HCT116 (cell line): ENCODE measurements around the gene ERGIC1. TPM values are rescaled to one million over a fixed set of nuclear protein-coding genes. Genes with fewer than 3 reads are reported as not detected.

Experiments used
- ATAC-seq: fragments of 200-7000 bp; cut with Tn5 transposase; 2 replicates; pipeline ENCODE4 v1.9.1; 2020; ENCODE audit warnings: mild to moderate bottlenecking, moderate library complexity
- BruUV-seq: library from RNA; stranded (reverse); fragments of 400-500 nt; replicated peaks from 2 replicates; lab custom pipeline; 2021; lab: Mats Ljungman, UMichigan
- CTCF ChIA-PET: fragments of 300-600 bp; sonication (Branson Sonifier 250); formaldehyde crosslinking; loops from one replicate; lab custom pipeline; 2021; ENCODE audit warnings: antibody characterized with exemption; lab: Charles Lee
- POLR2A ChIA-PET: fragments of 300-600, 350-600 bp; sonication (Branson Sonifier 250); formaldehyde crosslinking; loops from one replicate; lab custom pipeline; 2021; ENCODE audit warnings: antibody characterized with exemption; lab: Charles Lee
- RAD21 ChIA-PET, 2 experiments: fragments of 300-600 bp; sonication (Branson Sonifier 250); formaldehyde crosslinking; loops; one replicate each; lab custom pipeline; 2023; ENCODE audit warnings: low total read pairs in 2 of 2; ENCODE audit not compliant: uncharacterized antibody in 2 of 2, unreplicated experiment in 2 of 2, low non-redundant PET in 1 of 2; lab: Charles Lee
- DNase-seq: peaks from one replicate; pipeline ENCODE4 v3.0.0-alpha.2; 2010; ENCODE audit warnings: low read depth, low spot score
- H2AFZ ChIP-seq: fragments of 200-600 bp; shearing (Covaris generic), sonication (generic); 2 replicates; pipeline ENCODE4 v1.6.1; 2017; ENCODE audit warnings: low read depth, mixed run types, mixed read lengths, antibody characterized with exemption, low read length; ENCODE audit not compliant: poor library complexity, severe bottlenecking
- H3K27ac ChIP-seq: 2 replicates; pipeline ENCODE4 v1.5.1; 2012; ENCODE audit warnings: low read depth, low read length
- H3K27me3 ChIP-seq: fragments of 200-600 bp; sonication (generic); 2 replicates; pipeline ENCODE4 v1.6.1; 2016; ENCODE audit warnings: mixed run types, low read length, mixed read lengths; ENCODE audit not compliant: insufficient read depth
- H3K36me3 ChIP-seq, 2 experiments: fragments of 200-500 bp in 1 of 2; fragments of 200-600 bp in 1 of 2; sonication (Bioruptor generic) in 1 of 2; sonication (generic) in 1 of 2; 2 replicates each; pipeline versions ENCODE4 v1.5.1 to v1.6.1; 2014 to 2016; ENCODE audit warnings: low read length in 2 of 2, inconsistent platforms in 1 of 2, mixed read lengths in 1 of 2, mixed run types in 1 of 2; ENCODE audit not compliant: insufficient read depth in 2 of 2, control insufficient read depth in 1 of 2
- H3K4me1 ChIP-seq, 2 experiments: fragments of 200-600 bp in 1 of 2; sonication (generic) in 1 of 2; 2 replicates each; pipeline versions ENCODE4 v1.5.1 to v1.6.1; 2012 to 2017; ENCODE audit warnings: low read length in 2 of 2, inconsistent platforms in 1 of 2, mild to moderate bottlenecking in 1 of 2, mixed read lengths in 1 of 2, mixed run types in 1 of 2, moderate library complexity in 1 of 2; ENCODE audit not compliant: insufficient read depth in 2 of 2, control insufficient read depth in 1 of 2
- H3K4me2 ChIP-seq: fragments of 200-600 bp; sonication (generic); 2 replicates; pipeline ENCODE4 v1.6.1; 2017; ENCODE audit warnings: mixed run types, low read length, mixed read lengths
- H3K4me3 ChIP-seq, 2 experiments: fragments of 200-600 bp in 1 of 2; sonication (generic) in 1 of 2; replicated peaks in 1 of 2; 2 replicates each; pipeline ENCODE4 v1.5.1; 2011 to 2016; ENCODE audit warnings: low read length in 2 of 2, control low read depth in 1 of 2, low read depth in 1 of 2, mild to moderate bottlenecking in 1 of 2, mixed read lengths in 1 of 2, mixed run types in 1 of 2
- H3K79me2 ChIP-seq: fragments of 200-600 bp; sonication (generic); 2 replicates; pipeline ENCODE4 v1.6.1; 2017; ENCODE audit warnings: mild to moderate bottlenecking, mixed run types, low read length, moderate library complexity, mixed read lengths; ENCODE audit not compliant: insufficient read depth
- H3K9ac ChIP-seq: fragments of 200-600 bp; sonication (generic); 2 replicates; pipeline ENCODE4 v1.6.1; 2016; ENCODE audit warnings: low read length, mixed read lengths
- H3K9me2 ChIP-seq: fragments of 200-600 bp; sonication (generic), shearing (Covaris generic); 2 replicates; pipeline ENCODE4 v1.6.1; 2017; ENCODE audit warnings: mixed run types, mild to moderate bottlenecking, moderate library complexity; ENCODE audit not compliant: insufficient read depth
- H3K9me3 ChIP-seq, 2 experiments: fragments of 200-500 bp in 1 of 2; fragments of 200-600 bp in 1 of 2; sonication (Bioruptor generic) in 1 of 2; sonication (generic) in 1 of 2; 2 replicates each; pipeline ENCODE4 v1.6.1; 2014 to 2017; ENCODE audit warnings: low read length in 2 of 2, mixed read lengths in 2 of 2, inconsistent platforms in 1 of 2, low read depth in 1 of 2, mild to moderate bottlenecking in 1 of 2, mixed run types in 1 of 2, moderate library complexity in 1 of 2; ENCODE audit not compliant: control insufficient read depth in 1 of 2, insufficient read depth in 1 of 2
- H4K20me1 ChIP-seq: fragments of 200-600 bp; sonication (generic), shearing (Covaris generic); 2 replicates; pipeline ENCODE4 v1.6.1; 2017; ENCODE audit warnings: mixed run types, mild to moderate bottlenecking, moderate library complexity; ENCODE audit not compliant: insufficient read depth
- CBX3 ChIP-seq: IDR thresholded peaks from 2 replicates; pipeline ENCODE4 v1.6.1; 2012; ENCODE audit warnings: low read depth
- CTCF ChIP-seq, 3 experiments: fragments of 200-600 bp in 1 of 3; sonication (generic) in 1 of 3; IDR thresholded peaks in 2 of 3; conservative IDR thresholded peaks in 1 of 3; 2 replicates each; pipeline ENCODE4 v1.5.1; 2012 to 2017; ENCODE audit warnings: low read depth in 2 of 3, low read length in 2 of 3, antibody characterized with exemption in 1 of 3, borderline replicate concordance in 1 of 3, control low read depth in 1 of 3, mild to moderate bottlenecking in 1 of 3, mixed read lengths in 1 of 3, mixed run types in 1 of 3, moderate library complexity in 1 of 3; ENCODE audit not compliant: insufficient read depth in 1 of 3
- ELF1 ChIP-seq: IDR thresholded peaks from 2 replicates; pipeline ENCODE4 v1.6.1; 2012; ENCODE audit warnings: low read depth, borderline replicate concordance
- EZH2 ChIP-seq: fragments of 200-600 bp; sonication (generic); IDR thresholded peaks from 2 replicates; pipeline ENCODE4 v1.6.1; 2017; ENCODE audit warnings: antibody characterized with exemption, mixed run types
- JUND ChIP-seq: IDR thresholded peaks from 2 replicates; pipeline ENCODE4 v1.6.1; 2012
- RAD21 ChIP-seq: IDR thresholded peaks from 2 replicates; pipeline ENCODE4 v1.6.1; 2012; ENCODE audit warnings: low read depth, mild to moderate bottlenecking
- SIN3A ChIP-seq: IDR thresholded peaks from 2 replicates; pipeline ENCODE4 v1.6.1; 2012; ENCODE audit warnings: low read depth
- SP1 ChIP-seq: IDR thresholded peaks from 2 replicates; pipeline ENCODE4 v1.6.1; 2012; ENCODE audit warnings: low read depth
- SRF ChIP-seq: IDR thresholded peaks from 2 replicates; pipeline ENCODE4 v1.6.1; 2012; ENCODE audit warnings: low read depth
- TCF7L2 ChIP-seq: IDR thresholded peaks from 2 replicates; pipeline ENCODE4 v1.7.0; 2011; ENCODE audit warnings: borderline replicate concordance, inconsistent platforms; ENCODE audit not compliant: insufficient read depth, insufficient read length; ENCODE audit errors: extremely low read depth
- ZFX ChIP-seq: fragments of 450-650 bp; IDR thresholded peaks from 2 replicates; pipeline ENCODE4 v1.6.1; 2017
- ZNF274 ChIP-seq: fragments of 200-500 bp; sonication (Bioruptor generic); IDR thresholded peaks from 2 replicates; pipeline ENCODE4 v1.6.1; 2014; ENCODE audit warnings: mild to moderate bottlenecking, low read depth, low read length, inconsistent platforms
- intact Hi-C: fragments of 100-400 bp; cut with micrococcal nuclease; formaldehyde crosslinking; loops from 2 replicates; pipeline ENCODE4 v1.10.0; 2022
- total RNA-seq: library from RNA; stranded (reverse); gene quantifications from one replicate; pipeline ENCODE4 v1.2.1, GENCODE V29; 2021; ENCODE audit not compliant: unreplicated experiment
- TF ChIP-seq, protein P1 (sequence below): IDR thresholded peaks from 2 replicates; pipeline ENCODE4 v1.6.1; 2011; ENCODE audit warnings: mild to moderate bottlenecking, low read length, moderate library complexity; ENCODE audit not compliant: insufficient replicate concordance; ENCODE audit errors: extremely low read depth

Gene ERGIC1
- total RNA-seq, 1 experiment from 2014 or later: 73.3 TPM

DNA sequence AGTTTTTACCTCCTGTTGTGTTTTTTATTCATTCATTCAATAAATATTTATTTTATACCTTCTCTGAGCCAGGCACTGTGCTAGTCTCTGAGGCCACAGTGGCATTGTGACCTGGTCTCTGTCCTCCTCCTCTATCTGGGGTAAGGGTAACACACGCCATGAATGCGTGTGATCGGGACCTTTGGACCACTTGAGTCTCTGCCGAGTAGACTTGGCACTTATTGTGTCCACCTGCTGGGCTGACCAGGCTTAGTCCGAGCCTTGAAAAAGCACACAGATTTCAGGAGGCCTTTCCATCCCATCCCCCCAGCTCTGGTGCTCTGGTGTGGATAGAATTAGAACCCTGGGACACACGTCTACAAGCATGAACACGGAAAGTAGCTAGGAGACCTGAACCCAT lies 58.7 kb downstream of the ERGIC1 start:
- Histone ChIP-seq H3K27ac (no peak overlapping the region), H3K27me3 (no peaks in the 10 kb centered on the region), H3K9me3 (no peaks in the 10 kb centered on the region), H4K20me1 (no peaks in the 10 kb centered on the region), H3K4me3 (no peak overlapping the region), H2AFZ (no peak overlapping the region), H3K9me2 (no peaks in the 10 kb centered on the region), H3K4me1 (no peaks in the 10 kb centered on the region), H3K4me2 (no peak overlapping the region), H3K36me3 (no peaks in the 10 kb centered on the region), H3K9ac (no peak overlapping the region), H3K79me2 (no peaks in the 10 kb centered on the region)
- POLR2A ChIA-PET: no interaction called here
- ATAC-seq: no peak
- CTCF ChIA-PET: no interaction called here
- intact Hi-C loops: no loop called here
- TF ChIP-seq EZH2 (no peak), SIN3A (no peak)
- RAD21 ChIA-PET: no interaction called here
- no peak for DNase-seq
- no TSS peak for BruUV-seq

DNA sequence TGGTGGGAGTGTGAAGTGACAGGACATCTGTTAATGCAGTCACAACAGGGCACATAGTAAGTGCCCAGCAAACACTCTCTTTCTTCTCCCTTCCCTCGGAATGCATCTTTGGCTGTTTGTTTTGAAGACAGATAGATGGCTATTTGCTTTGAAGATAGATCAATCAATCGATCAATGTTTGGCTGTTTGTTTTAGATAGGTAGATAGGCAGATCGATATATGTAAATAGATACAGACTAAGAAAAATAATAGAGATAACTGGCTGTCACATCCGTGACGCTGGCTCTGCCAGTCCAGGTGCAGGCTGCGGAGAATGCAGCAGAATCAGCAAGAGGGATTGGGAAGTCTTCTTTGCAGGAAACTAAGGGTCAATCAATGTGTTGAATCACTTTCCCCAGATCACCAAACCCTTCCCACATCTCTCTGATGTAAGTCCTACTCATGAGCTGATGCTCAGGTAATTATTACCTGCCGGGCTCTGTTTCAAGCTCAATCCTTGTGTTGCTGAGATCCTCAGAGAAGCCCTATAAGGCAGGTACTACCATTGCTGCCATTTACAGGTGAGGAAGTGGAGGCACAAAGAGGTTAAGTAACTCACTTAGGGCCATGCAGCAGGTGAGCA lies 60.8 kb downstream of the ERGIC1 start:
- no peak overlapping the region for H3K4me2 ChIP-seq
- H3K4me3 ChIP-seq: no peak overlapping the region
- H3K36me3 ChIP-seq: no peaks in the 10 kb centered on the region
- H3K9me2 ChIP-seq: no peaks in the 10 kb centered on the region
- RAD21 ChIA-PET: no interaction called here
- H3K27ac ChIP-seq: no peak overlapping the region
- POLR2A ChIA-PET: no interaction called here
- no peak for DNase-seq
- no peak overlapping the region for H2AFZ ChIP-seq
- no peaks in the 10 kb centered on the region for H3K27me3 ChIP-seq
- no peaks in the 10 kb centered on the region for H3K9me3 ChIP-seq
- CTCF ChIA-PET: no interaction called here
- ATAC-seq: no peak
- H3K9ac ChIP-seq: no peak overlapping the region
- BruUV-seq: no TSS peak
- no peaks in the 10 kb centered on the region for H3K79me2 ChIP-seq
- intact Hi-C loops: no loop called here
- H3K4me1 ChIP-seq: no peaks in the 10 kb centered on the region
- no peaks in the 10 kb centered on the region for H4K20me1 ChIP-seq
- no peak for TF ChIP-seq SIN3A
- TF ChIP-seq CTCF (IDR thresholded peaks at IDR 0.05 in 2 of 3, conservative IDR thresholded peaks at IDR 0.05 in 1 of 3; ENCODE audit: borderline replicate concordance in 1 of 3, insufficient read depth in 1 of 3, low read depth in 2 of 3, low read length in 2 of 3): no peak
- TF ChIP-seq, protein P1, sequence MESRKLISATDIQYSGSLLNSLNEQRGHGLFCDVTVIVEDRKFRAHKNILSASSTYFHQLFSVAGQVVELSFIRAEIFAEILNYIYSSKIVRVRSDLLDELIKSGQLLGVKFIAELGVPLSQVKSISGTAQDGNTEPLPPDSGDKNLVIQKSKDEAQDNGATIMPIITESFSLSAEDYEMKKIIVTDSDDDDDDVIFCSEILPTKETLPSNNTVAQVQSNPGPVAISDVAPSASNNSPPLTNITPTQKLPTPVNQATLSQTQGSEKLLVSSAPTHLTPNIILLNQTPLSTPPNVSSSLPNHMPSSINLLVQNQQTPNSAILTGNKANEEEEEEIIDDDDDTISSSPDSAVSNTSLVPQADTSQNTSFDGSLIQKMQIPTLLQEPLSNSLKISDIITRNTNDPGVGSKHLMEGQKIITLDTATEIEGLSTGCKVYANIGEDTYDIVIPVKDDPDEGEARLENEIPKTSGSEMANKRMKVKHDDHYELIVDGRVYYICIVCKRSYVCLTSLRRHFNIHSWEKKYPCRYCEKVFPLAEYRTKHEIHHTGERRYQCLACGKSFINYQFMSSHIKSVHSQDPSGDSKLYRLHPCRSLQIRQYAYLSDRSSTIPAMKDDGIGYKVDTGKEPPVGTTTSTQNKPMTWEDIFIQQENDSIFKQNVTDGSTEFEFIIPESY: no peak
- no peak for TF ChIP-seq JUND
- no peak for TF ChIP-seq SRF
- TF ChIP-seq CBX3: no peak
- TF ChIP-seq ELF1: no peak
- no peak for TF ChIP-seq RAD21
- no peak for TF ChIP-seq ZNF274
- TF ChIP-seq TCF7L2: no peak
- no peak for TF ChIP-seq SP1
- no peak for TF ChIP-seq ZFX
